Activated naive CD8-positive, alpha-beta T cell (primary cell): Measurements from ENCODE around the gene SHOC1.

ENCODE experiments used
- H3K27ac Mint-ChIP-seq: one replicate; pipeline ENCODE4 v1.8.0; 2021; ENCODE audit warnings: mixed read lengths
- H3K27me3 Mint-ChIP-seq: one replicate; pipeline ENCODE4 v1.8.0; 2021; ENCODE audit warnings: mixed read lengths
- H3K36me3 Mint-ChIP-seq: one replicate; pipeline ENCODE4 v1.8.0; 2021; ENCODE audit warnings: mixed read lengths
- H3K4me1 Mint-ChIP-seq: one replicate; pipeline ENCODE4 v1.8.0; 2021; ENCODE audit warnings: low read depth, mixed read lengths
- H3K4me3 Mint-ChIP-seq: one replicate; pipeline ENCODE4 v1.8.0; 2021; ENCODE audit warnings: mild to moderate bottlenecking, mixed read lengths
- H3K9me3 Mint-ChIP-seq: one replicate; pipeline ENCODE4 v1.8.0; 2021; ENCODE audit warnings: low read depth, mixed read lengths

The SHOC1 gene

GRCh38 chr9:111794835-111795556 is at the start of gene SHOC1:
TSS of gene SHOC1 (minus strand) at chr9:111794937. CDS start at chr9:111791418, 3,519 bp downstream.
- Mint-ChIP-seq H3K4me3 (no peak within 1 kb of the TSS), H3K4me1 (no peaks in the 10 kb centered on the region), H3K27ac (no peak within 1 kb of the TSS), H3K9me3 (no peaks in the 10 kb centered on the region), H3K27me3 (no peaks in the 10 kb centered on the region), H3K36me3 (peaks cover 4% of the 10 kb centered on the region)

- Mint-ChIP-seq H3K4me3 (no peak overlapping the region), H3K36me3 (peaks cover 3% of the 10 kb centered on the region), H3K9me3 (no peaks in the 10 kb centered on the region), H3K4me1 (no peaks in the 10 kb centered on the region), H3K27ac (no peak overlapping the region), H3K27me3 (peaks cover 3% of the 10 kb centered on the region)
Observed at GRCh38 chr9:111843971-111844370, 49.2 kb upstream of the SHOC1 start.

GRCh38 chr9:111842313-111842712 is 47.6 kb upstream of the SHOC1 start:
- H3K4me3 Mint-ChIP-seq = no peak overlapping the region
- H3K36me3 Mint-ChIP-seq = peaks cover 3% of the 10 kb centered on the region
- no peaks in the 10 kb centered on the region for H3K4me1 Mint-ChIP-seq
- H3K9me3 Mint-ChIP-seq = no peaks in the 10 kb centered on the region
- H3K27ac Mint-ChIP-seq = no peak overlapping the region
- H3K27me3 Mint-ChIP-seq = peaks cover 3% of the 10 kb centered on the region

GRCh38 chr9:111840442-111840841 is 45.7 kb upstream of the SHOC1 start:
- H3K9me3 Mint-ChIP-seq = no peaks in the 10 kb centered on the region

GRCh38 chr9:111839987-111840386 is 45.2 kb upstream of the SHOC1 start:
- Mint-ChIP-seq H3K4me1 (no peaks in the 10 kb centered on the region), H3K27ac (no peak overlapping the region), H3K27me3 (peaks cover 3% of the 10 kb centered on the region), H3K36me3 (peaks cover 3% of the 10 kb centered on the region), H3K9me3 (no peaks in the 10 kb centered on the region), H3K4me3 (no peak overlapping the region)

More at GRCh38 chr9:111840442-111840841, 45.7 kb upstream of the SHOC1 start:
- Mint-ChIP-seq H3K27ac (no peak overlapping the region), H3K4me1 (no peaks in the 10 kb centered on the region), H3K4me3 (no peak overlapping the region), H3K36me3 (peaks cover 3% of the 10 kb centered on the region), H3K27me3 (peaks cover 3% of the 10 kb centered on the region)

- Mint-ChIP-seq H3K27me3 (peaks cover 3% of the 10 kb centered on the region), H3K9me3 (no peaks in the 10 kb centered on the region), H3K4me3 (no peak overlapping the region), H3K36me3 (peaks cover 3% of the 10 kb centered on the region), H3K4me1 (no peaks in the 10 kb centered on the region), H3K27ac (no peak overlapping the region)
Observed at GRCh38 chr9:111839387-111839786, 44.6 kb upstream of the SHOC1 start.

- no peaks in the 10 kb centered on the region for H3K9me3 Mint-ChIP-seq
- H3K36me3 Mint-ChIP-seq = peaks cover 3% of the 10 kb centered on the region
- H3K27me3 Mint-ChIP-seq = peaks cover 3% of the 10 kb centered on the region
- H3K4me3 Mint-ChIP-seq = no peak overlapping the region
- H3K27ac Mint-ChIP-seq = no peak overlapping the region
- H3K4me1 Mint-ChIP-seq = no peaks in the 10 kb centered on the region
Observed at GRCh38 chr9:111838439-111838838, 43.7 kb upstream of the SHOC1 start.

GRCh38 chr9:111836311-111836710 is 41.6 kb upstream of the SHOC1 start:
- Mint-ChIP-seq H3K27me3 (peaks cover 3% of the 10 kb centered on the region), H3K4me3 (no peak overlapping the region), H3K36me3 (peaks cover 3% of the 10 kb centered on the region), H3K9me3 (no peaks in the 10 kb centered on the region), H3K27ac (no peak overlapping the region), H3K4me1 (no peaks in the 10 kb centered on the region)

GRCh38 chr9:111833941-111834340 is 39.2 kb upstream of the SHOC1 start:
- H3K27ac Mint-ChIP-seq = no peak overlapping the region
- H3K27me3 Mint-ChIP-seq = no peaks in the 10 kb centered on the region
- H3K36me3 Mint-ChIP-seq = no peaks in the 10 kb centered on the region
- H3K4me1 Mint-ChIP-seq = no peaks in the 10 kb centered on the region
- no peaks in the 10 kb centered on the region for H3K9me3 Mint-ChIP-seq
- H3K4me3 Mint-ChIP-seq = no peak overlapping the region

- Mint-ChIP-seq H3K4me1 (no peaks in the 10 kb centered on the region), H3K27ac (no peak overlapping the region), H3K36me3 (no peaks in the 10 kb centered on the region), H3K4me3 (no peak overlapping the region), H3K9me3 (no peaks in the 10 kb centered on the region), H3K27me3 (no peaks in the 10 kb centered on the region)
Observed at GRCh38 chr9:111832449-111832848, 37.7 kb upstream of the SHOC1 start.

GRCh38 chr9:111831371-111832108 is 36.8 kb upstream of the SHOC1 start:
- no peaks in the 10 kb centered on the region for H3K36me3 Mint-ChIP-seq
- no peaks in the 10 kb centered on the region for H3K27me3 Mint-ChIP-seq
- H3K9me3 Mint-ChIP-seq = no peaks in the 10 kb centered on the region
- H3K27ac Mint-ChIP-seq = no peak overlapping the region
- H3K4me1 Mint-ChIP-seq = no peaks in the 10 kb centered on the region
- H3K4me3 Mint-ChIP-seq = no peak overlapping the region

- Mint-ChIP-seq H3K9me3 (no peaks in the 10 kb centered on the region), H3K4me3 (no peak overlapping the region), H3K27me3 (no peaks in the 10 kb centered on the region), H3K36me3 (no peaks in the 10 kb centered on the region), H3K27ac (no peak overlapping the region), H3K4me1 (no peaks in the 10 kb centered on the region)
Observed at GRCh38 chr9:111828193-111828592, 33.5 kb upstream of the SHOC1 start.

- Mint-ChIP-seq H3K4me1 (no peaks in the 10 kb centered on the region), H3K4me3 (no peak overlapping the region), H3K27me3 (no peaks in the 10 kb centered on the region), H3K36me3 (no peaks in the 10 kb centered on the region), H3K27ac (no peak overlapping the region), H3K9me3 (no peaks in the 10 kb centered on the region)
Observed at GRCh38 chr9:111825468-111826145, 30.9 kb upstream of the SHOC1 start.

- Mint-ChIP-seq H3K27ac (no peak overlapping the region), H3K4me1 (no peaks in the 10 kb centered on the region), H3K36me3 (peaks cover 3% of the 10 kb centered on the region), H3K4me3 (no peak overlapping the region), H3K27me3 (no peaks in the 10 kb centered on the region), H3K9me3 (no peaks in the 10 kb centered on the region)
Observed at GRCh38 chr9:111821006-111821528, 26.3 kb upstream of the SHOC1 start.

- Mint-ChIP-seq H3K27me3 (no peaks in the 10 kb centered on the region), H3K4me1 (no peaks in the 10 kb centered on the region), H3K9me3 (no peaks in the 10 kb centered on the region), H3K4me3 (no peak overlapping the region), H3K27ac (no peak overlapping the region), H3K36me3 (peaks cover 3% of the 10 kb centered on the region)
Observed at GRCh38 chr9:111819360-111819759, 24.6 kb upstream of the SHOC1 start.
